GM12878 (cell line): ENCODE measurements around the gene CETP. TPM values are rescaled to one million over a fixed set of nuclear protein-coding genes. Genes with fewer than 3 reads are reported as not detected.

ENCODE experiments used
- ASH2L ChIP-seq: fragments of 300-600, 200-600 bp; sonication (generic); IDR thresholded peaks from 2 replicates; pipeline ENCODE4 v1.6.1; 2017; ENCODE audit warnings: low read depth, mild to moderate bottlenecking, borderline replicate concordance
- CBFB ChIP-seq: IDR thresholded peaks from 2 replicates; pipeline ENCODE4 v1.6.1; 2016; ENCODE audit warnings: antibody characterized with exemption, low read depth
- E4F1 ChIP-seq: fragments of 450-650 bp; IDR thresholded peaks from 2 replicates; pipeline ENCODE4 v1.6.1; 2018; ENCODE audit warnings: borderline replicate concordance, mild to moderate bottlenecking; ENCODE audit not compliant: partially characterized antibody
- EGR1 ChIP-seq, 2 experiments: IDR thresholded peaks; 1 replicate in 1 of 2; 2 replicates in 1 of 2; pipeline ENCODE4 v1.6.1; 2011 to 2012; ENCODE audit warnings: low read depth in 2 of 2, low read length in 2 of 2, borderline replicate concordance in 1 of 2, mild to moderate bottlenecking in 1 of 2, moderate library complexity in 1 of 2
- MYC ChIP-seq: IDR thresholded peaks from 2 replicates; pipeline ENCODE4 v1.6.1; 2011; ENCODE audit warnings: mild to moderate bottlenecking, low read length, moderate library complexity, inconsistent platforms; ENCODE audit not compliant: insufficient read depth, insufficient replicate concordance, insufficient read length, severe bottlenecking
- NFYA ChIP-seq: IDR thresholded peaks from 2 replicates; pipeline ENCODE4 v1.6.1; 2011; ENCODE audit warnings: low read depth, mild to moderate bottlenecking, low read length, improper control_type of control experiment, borderline replicate concordance
- POLR2A ChIP-seq: IDR thresholded peaks from 2 replicates; pipeline ENCODE4 v1.6.1; 2011; ENCODE audit warnings: low read depth, mild to moderate bottlenecking, low read length
- RB1 ChIP-seq: fragments of 450-650 bp; formaldehyde crosslinking; IDR thresholded peaks from 2 replicates; pipeline ENCODE4 v1.6.1; 2017; ENCODE audit warnings: mild to moderate bottlenecking, borderline replicate concordance
- RELB ChIP-seq: fragments of 450-650 bp; IDR thresholded peaks from 2 replicates; pipeline ENCODE4 v1.6.1; 2017; ENCODE audit warnings: low read depth, mild to moderate bottlenecking, moderate library complexity
- REST ChIP-seq: IDR thresholded peaks from 2 replicates; pipeline ENCODE4 v1.6.1; 2012; ENCODE audit warnings: mild to moderate bottlenecking, low read depth, low read length
- ZBTB11 ChIP-seq: fragments of 450-650 bp; formaldehyde crosslinking; IDR thresholded peaks from 2 replicates; pipeline ENCODE4 v1.5.0; 2022; ENCODE audit warnings: mild to moderate bottlenecking, missing genetic modification characterization
- ZNF217 ChIP-seq: fragments of 450-650 bp; IDR thresholded peaks from 2 replicates; pipeline ENCODE4 v1.6.1; 2017; ENCODE audit warnings: antibody characterized with exemption, mild to moderate bottlenecking
- ZZZ3 ChIP-seq: IDR thresholded peaks from 2 replicates; pipeline ENCODE4 v1.6.1; 2011; ENCODE audit warnings: low read depth; ENCODE audit not compliant: control insufficient read depth, insufficient read length
- polyA plus RNA-seq, 11 experiments: library from polyadenylated mRNA; depleted of rRNA in 4 of 11; unstranded in 6 of 11; stranded (reverse) in 5 of 11; fragments of >200 nt; fragmentation: Nextera tagmentation in 4 of 11; fragmentation: Illumina TruSeq in 1 of 11; extraction: Ambion mirVana in 4 of 11; extraction: Trizol in 1 of 11; gene quantifications; 1 replicate in 1 of 11; 2 replicates in 10 of 11; pipeline versions ENCODE4 v1.2.1 to v1.2.3, GENCODE V29; 2011 to 2016; ENCODE audit warnings: inconsistent platforms in 2 of 11, missing spikeins in 2 of 11, low read depth in 1 of 11
- total RNA-seq, 4 experiments: library from RNA; depleted of rRNA in 3 of 4; stranded (reverse); fragments of >200 nt in 3 of 4; fragmentation: Illumina TruSeq in 1 of 4; extraction: Trizol in 1 of 4; gene quantifications; 2 replicates each; pipeline versions ENCODE4 v1.2.1 to v1.2.3, GENCODE V29; 2013 to 2021
- TF ChIP-seq, protein P1 (sequence below): fragments of 450-650 bp; conservative IDR thresholded peaks from 2 replicates; pipeline ENCODE4 v1.6.1; 2017; ENCODE audit warnings: mild to moderate bottlenecking, moderate library complexity

The CETP gene
- total and polyA plus RNA-seq, 10 of the 15 experiments (the other 5 are each of a cell fraction or from before 2014, with no cell fraction given), result 1.2 to 6.4 (median 2.1) TPM

DNA sequence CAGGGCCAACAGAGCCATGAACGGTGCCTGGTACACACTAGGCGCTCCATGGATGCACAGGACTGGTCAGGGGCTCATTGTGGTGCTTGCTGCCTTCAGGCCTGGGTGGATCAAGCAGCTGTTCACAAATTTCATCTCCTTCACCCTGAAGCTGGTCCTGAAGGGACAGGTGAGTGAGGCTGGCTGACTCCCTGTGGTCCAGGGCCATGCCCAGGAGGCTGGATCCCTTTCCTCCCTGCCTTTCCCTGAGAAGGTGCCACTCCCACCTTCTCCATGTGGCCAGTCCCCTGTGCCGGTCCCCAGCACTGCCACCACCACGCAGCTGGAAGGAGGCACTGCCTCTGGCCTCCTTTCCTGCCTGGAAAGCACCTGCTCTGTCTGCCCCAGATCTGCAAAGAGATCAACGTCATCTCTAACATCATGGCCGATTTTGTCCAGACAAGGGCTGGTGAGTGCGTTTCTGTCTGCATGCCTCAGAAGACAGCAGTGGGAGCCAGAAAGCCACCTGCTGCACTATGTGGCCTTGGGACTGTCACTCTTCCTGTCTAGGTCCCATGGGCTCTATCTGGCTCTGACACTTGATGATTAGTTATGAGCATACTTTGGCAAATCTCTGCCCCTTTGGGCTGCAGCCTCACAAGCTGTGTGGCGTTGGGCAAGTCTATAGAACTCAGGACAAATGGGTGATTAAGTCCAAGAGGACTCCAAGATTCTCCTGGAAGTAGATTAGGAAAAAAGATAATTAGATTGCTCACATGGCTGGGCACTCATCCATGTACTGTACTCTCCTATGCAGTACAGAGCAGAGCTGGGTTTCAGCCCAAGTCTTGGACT, 9.4 kb downstream of the CETP start (continued):
- no peak for TF ChIP-seq REST
- TF ChIP-seq ZZZ3, result no peak
- TF ChIP-seq POLR2A, result 0 out of 2 replicates have a peak, but pooled peaks have one; percentile 21
- peak; percentile 37 for TF ChIP-seq CBFB
- TF ChIP-seq E4F1, result no peak
- peak; percentile 76 for TF ChIP-seq RELB
- TF ChIP-seq ZBTB11 (CRISPR knock-in tag), result no peak
- TF ChIP-seq RB1, result peak; percentile 39; the same call in 1 of the 2 replicates
- TF ChIP-seq, protein P1, sequence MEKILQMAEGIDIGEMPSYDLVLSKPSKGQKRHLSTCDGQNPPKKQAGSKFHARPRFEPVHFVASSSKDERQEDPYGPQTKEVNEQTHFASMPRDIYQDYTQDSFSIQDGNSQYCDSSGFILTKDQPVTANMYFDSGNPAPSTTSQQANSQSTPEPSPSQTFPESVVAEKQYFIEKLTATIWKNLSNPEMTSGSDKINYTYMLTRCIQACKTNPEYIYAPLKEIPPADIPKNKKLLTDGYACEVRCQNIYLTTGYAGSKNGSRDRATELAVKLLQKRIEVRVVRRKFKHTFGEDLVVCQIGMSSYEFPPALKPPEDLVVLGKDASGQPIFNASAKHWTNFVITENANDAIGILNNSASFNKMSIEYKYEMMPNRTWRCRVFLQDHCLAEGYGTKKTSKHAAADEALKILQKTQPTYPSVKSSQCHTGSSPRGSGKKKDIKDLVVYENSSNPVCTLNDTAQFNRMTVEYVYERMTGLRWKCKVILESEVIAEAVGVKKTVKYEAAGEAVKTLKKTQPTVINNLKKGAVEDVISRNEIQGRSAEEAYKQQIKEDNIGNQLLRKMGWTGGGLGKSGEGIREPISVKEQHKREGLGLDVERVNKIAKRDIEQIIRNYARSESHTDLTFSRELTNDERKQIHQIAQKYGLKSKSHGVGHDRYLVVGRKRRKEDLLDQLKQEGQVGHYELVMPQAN, result no peak
- no peak for TF ChIP-seq ASH2L
- TF ChIP-seq ZNF217, result peak; percentile 79; the same call in 1 of the 2 replicates
- no peak for TF ChIP-seq EGR1 (IDR thresholded peaks at IDR 0.05; ENCODE audit: borderline replicate concordance in 1 of 2, low read depth in 2 of 2, low read length in 2 of 2)
- no peak for TF ChIP-seq NFYA
- peak; percentile 26 for TF ChIP-seq MYC
